H1 (cell line): Measurements from ENCODE around the gene ERCC1. TPM values are rescaled to one million over a fixed set of nuclear protein-coding genes. Genes with fewer than 3 reads are reported as not detected.
A peak's percentile ranks its signal among the peaks of the same experiment; 100 is the strongest.

Source experiments
- CTCF ChIA-PET: fragments of 300-600 bp; sonication (Branson Sonifier 250); formaldehyde crosslinking; loops from one replicate; lab custom pipeline; 2021; ENCODE audit not compliant: partially characterized antibody; lab: Charles Lee
- POLR2A ChIA-PET: fragments of 300-600 bp; sonication (Branson Sonifier 250); formaldehyde crosslinking; loops from one replicate; lab custom pipeline; 2021; ENCODE audit warnings: inconsistent platforms; ENCODE audit not compliant: partially characterized antibody; lab: Charles Lee
- DNase-seq, 2 experiments: peaks; one replicate each; pipeline versions ENCODE4 v3.0.0 to v3.0.0-alpha.2; 2010 to 2022; ENCODE audit warnings: low spot score in 2 of 2, low read depth in 1 of 2, mixed read lengths in 1 of 2
- FAIRE-seq: peaks from 2 replicates; lab custom pipeline; 2011; peaks lifted over from hg19 to GRCh38; lab: Jason Lieb, UNC
- H2AFZ ChIP-seq: 2 replicates; pipeline ENCODE4 v1.8.1; 2012; ENCODE audit warnings: low read length, inconsistent platforms
- H2AK5ac ChIP-seq: 2 replicates; pipeline ENCODE4 v1.6.1; 2013; ENCODE audit warnings: low read depth, low read length
- H2BK120ac ChIP-seq: replicated peaks from 2 replicates; pipeline ENCODE3; 2013; ENCODE audit warnings: low read depth, low read length, inconsistent platforms
- H2BK12ac ChIP-seq: 2 replicates; pipeline ENCODE4 v1.6.1; 2013; ENCODE audit warnings: low read depth, low read length
- H2BK15ac ChIP-seq: 2 replicates; pipeline ENCODE4 v1.6.1; 2013; ENCODE audit warnings: low read length
- H2BK20ac ChIP-seq: 2 replicates; pipeline ENCODE4 v1.6.1; 2013; ENCODE audit warnings: low read length
- H2BK5ac ChIP-seq: 2 replicates; pipeline ENCODE4 v1.6.1; 2013; ENCODE audit warnings: low read depth, low read length
- H3K14ac ChIP-seq: 2 replicates; pipeline ENCODE4 v1.6.1; 2013; ENCODE audit warnings: inconsistent platforms; ENCODE audit not compliant: insufficient read length
- H3K18ac ChIP-seq: 2 replicates; pipeline ENCODE4 v1.6.1; 2013; ENCODE audit warnings: low read length; ENCODE audit errors: extremely low read depth
- H3K23ac ChIP-seq: 2 replicates; pipeline ENCODE4 v1.6.1; 2013; ENCODE audit warnings: inconsistent platforms; ENCODE audit not compliant: insufficient read length
- H3K23me2 ChIP-seq: 2 replicates; pipeline ENCODE4 v1.6.1; 2013; ENCODE audit warnings: low read depth, low read length
- H3K27ac ChIP-seq: 2 replicates; pipeline ENCODE4 v1.6.1; 2011; ENCODE audit warnings: low read depth, low read length, inconsistent platforms
- H3K27me3 ChIP-seq, 4 experiments: replicated peaks in 1 of 4; 1 replicate in 1 of 4; 2 replicates in 3 of 4; pipeline versions ENCODE4 v1.6.1 to v1.8.1; 2011 to 2013; ENCODE audit warnings: low read length in 3 of 4, mild to moderate bottlenecking in 3 of 4, inconsistent platforms in 2 of 4, mixed read lengths in 2 of 4, moderate library complexity in 1 of 4; ENCODE audit not compliant: control insufficient read depth in 3 of 4, insufficient read depth in 3 of 4; ENCODE audit errors: extremely low read depth in 1 of 4
- H3K36me3 ChIP-seq, 4 experiments: 2 replicates each; pipeline versions ENCODE4 v1.6.1 to v1.8.1; 2011 to 2013; ENCODE audit warnings: mild to moderate bottlenecking in 4 of 4, low read length in 3 of 4, moderate library complexity in 2 of 4, control low read depth in 1 of 4, inconsistent platforms in 1 of 4; ENCODE audit not compliant: insufficient read depth in 4 of 4, control insufficient read depth in 2 of 4
- H3K4ac ChIP-seq: replicated peaks from 2 replicates; pipeline ENCODE3; 2013; ENCODE audit warnings: low read length, low read depth, mixed read lengths, inconsistent platforms; ENCODE audit not compliant: insufficient read length
- H3K4me1 ChIP-seq, 4 experiments: replicated peaks in 1 of 4; 1 replicate in 1 of 4; 2 replicates in 3 of 4; pipeline versions ENCODE4 v1.6.1 to v1.8.1; 2011 to 2013; ENCODE audit warnings: low read length in 3 of 4, inconsistent platforms in 2 of 4, mixed read lengths in 1 of 4; ENCODE audit not compliant: insufficient read depth in 4 of 4, control insufficient read depth in 3 of 4
- H3K4me2 ChIP-seq, 2 experiments: 2 replicates each; pipeline versions ENCODE4 v1.6.1 to v1.8.1; 2011 to 2013; ENCODE audit warnings: low read depth in 2 of 2, low read length in 2 of 2, control low read depth in 1 of 2, inconsistent platforms in 1 of 2, mild to moderate bottlenecking in 1 of 2; ENCODE audit not compliant: insufficient read depth in 1 of 2
- H3K4me3 ChIP-seq, 4 experiments: fragments of 200-600, 300-600 bp in 1 of 4; sonication (generic), shearing (Covaris generic), sonication (Bioruptor Twin) in 1 of 4; 2 replicates each; pipeline versions ENCODE4 v1.5.1 to v1.8.1; 2011 to 2016; ENCODE audit warnings: low read length in 4 of 4, low read depth in 3 of 4, control low read depth in 2 of 4, inconsistent platforms in 2 of 4, mild to moderate bottlenecking in 2 of 4, mixed read lengths in 1 of 4, moderate library complexity in 1 of 4; ENCODE audit not compliant: insufficient read depth in 2 of 4; ENCODE audit errors: extremely low read depth in 1 of 4
- H3K56ac ChIP-seq: replicated peaks from 2 replicates; pipeline ENCODE3; 2013; ENCODE audit warnings: low read depth, mild to moderate bottlenecking, mixed read lengths, low read length, inconsistent platforms; ENCODE audit not compliant: insufficient read length
- H3K79me1 ChIP-seq: 2 replicates; pipeline ENCODE4 v1.6.1; 2013; ENCODE audit warnings: low read depth, low read length, control low read depth
- H3K79me2 ChIP-seq, 2 experiments: 2 replicates each; pipeline versions ENCODE4 v1.6.1 to v1.8.1; 2012 to 2013; ENCODE audit warnings: low read length in 2 of 2, mild to moderate bottlenecking in 2 of 2, inconsistent platforms in 1 of 2; ENCODE audit not compliant: insufficient read depth in 2 of 2, control insufficient read depth in 1 of 2
- H3K9ac ChIP-seq, 4 experiments: replicated peaks in 1 of 4; 1 replicate in 1 of 4; 2 replicates in 3 of 4; pipeline versions ENCODE4 v1.6.1 to v1.8.1; 2011 to 2013; ENCODE audit warnings: low read depth in 3 of 4, low read length in 3 of 4, control low read depth in 2 of 4, mild to moderate bottlenecking in 2 of 4, moderate library complexity in 2 of 4, inconsistent platforms in 1 of 4; ENCODE audit errors: extremely low read depth in 1 of 4
- H3K9me3 ChIP-seq, 2 experiments: 2 replicates each; pipeline versions ENCODE4 v1.6.1 to v1.8.1; 2012 to 2013; ENCODE audit warnings: mild to moderate bottlenecking in 2 of 2, moderate library complexity in 2 of 2, control low read depth in 1 of 2, inconsistent platforms in 1 of 2, low read depth in 1 of 2, low read length in 1 of 2, mixed read lengths in 1 of 2; ENCODE audit not compliant: insufficient read depth in 2 of 2
- H4K20me1 ChIP-seq, 2 experiments: replicated peaks in 1 of 2; 2 replicates each; pipeline versions ENCODE3 to v1.8.1; 2011 to 2013; ENCODE audit warnings: inconsistent platforms in 2 of 2, low read length in 2 of 2, mild to moderate bottlenecking in 1 of 2; ENCODE audit not compliant: insufficient read depth in 2 of 2, control insufficient read depth in 1 of 2
- H4K5ac ChIP-seq: 2 replicates; pipeline ENCODE4 v1.6.1; 2013; ENCODE audit warnings: low read length, low read depth, mixed read lengths, inconsistent platforms; ENCODE audit not compliant: insufficient read length
- H4K8ac ChIP-seq: 2 replicates; pipeline ENCODE4 v1.8.0; 2013; ENCODE audit warnings: mild to moderate bottlenecking, moderate library complexity, low read length, inconsistent platforms; ENCODE audit not compliant: insufficient read depth; ENCODE audit errors: extremely low read depth
- H4K91ac ChIP-seq: replicated peaks from 2 replicates; pipeline ENCODE3; 2013; ENCODE audit warnings: low read length, mixed read lengths, inconsistent platforms; ENCODE audit not compliant: insufficient read length
- CTBP2 ChIP-seq: IDR thresholded peaks from 2 replicates; pipeline ENCODE4 v1.7.0; 2011; ENCODE audit warnings: borderline replicate concordance, mild to moderate bottlenecking, moderate library complexity, mixed read lengths, low read length; ENCODE audit not compliant: insufficient read depth, insufficient read length
- KDM1A ChIP-seq: fragments of 200-600, 300-600 bp; sonication (generic); IDR thresholded peaks from 2 replicates; pipeline ENCODE4 v1.7.1; 2016; ENCODE audit warnings: mild to moderate bottlenecking, low read length, borderline replicate concordance
- WGBS, 2 experiments: shearing (Covaris generic) in 1 of 2; methylation state at CpG; one replicate each; pipeline versions ENCODE4 v1.1.6 to v1.1.7; 2013 to 2015; ENCODE audit warnings: low lambda C conversion rate in 2 of 2, mixed read lengths in 2 of 2, inconsistent platforms in 1 of 2, low coverage in 1 of 2, missing lambda C conversion rate in 1 of 2; ENCODE audit not compliant: insufficient replicate concordance in 2 of 2, insufficient coverage in 1 of 2, insufficient read length in 1 of 2; ENCODE audit errors: extremely low coverage in 1 of 2, missing lambda C conversion rate in 1 of 2; 5-methylcytosine and 5-hydroxymethylcytosine counted together
- polyA plus RNA-seq, 7 experiments: library from polyadenylated mRNA; depleted of rRNA in 3 of 7; stranded (reverse) in 5 of 7; unstranded in 2 of 7; fragments of >200 nt in 5 of 7; fragments of 200-250 nt in 2 of 7; gene quantifications; 1 replicate in 5 of 7; 2 replicates in 1 of 7; 4 replicates in 1 of 7; pipeline versions ENCODE4 v1.2.1 to v1.2.3, GENCODE V29; 2011 to 2013; ENCODE audit warnings: missing spikeins in 2 of 7, mixed read lengths in 2 of 7
- total RNA-seq: library from RNA; stranded (reverse); fragmentation: NEBNext Ultra II Directional; extraction: Animal tissue kit (Norgen Biotek cat#: 25700); gene quantifications from 2 replicates; pipeline ENCODE4 v1.2.1, GENCODE V29; 2021

ERCC1 gene
- total and polyA plus RNA-seq, 2 of the 8 experiments (the other 6 are each of a cell fraction or from before 2014, with no cell fraction given), result 44.7 to 94.2 TPM

DNA sequence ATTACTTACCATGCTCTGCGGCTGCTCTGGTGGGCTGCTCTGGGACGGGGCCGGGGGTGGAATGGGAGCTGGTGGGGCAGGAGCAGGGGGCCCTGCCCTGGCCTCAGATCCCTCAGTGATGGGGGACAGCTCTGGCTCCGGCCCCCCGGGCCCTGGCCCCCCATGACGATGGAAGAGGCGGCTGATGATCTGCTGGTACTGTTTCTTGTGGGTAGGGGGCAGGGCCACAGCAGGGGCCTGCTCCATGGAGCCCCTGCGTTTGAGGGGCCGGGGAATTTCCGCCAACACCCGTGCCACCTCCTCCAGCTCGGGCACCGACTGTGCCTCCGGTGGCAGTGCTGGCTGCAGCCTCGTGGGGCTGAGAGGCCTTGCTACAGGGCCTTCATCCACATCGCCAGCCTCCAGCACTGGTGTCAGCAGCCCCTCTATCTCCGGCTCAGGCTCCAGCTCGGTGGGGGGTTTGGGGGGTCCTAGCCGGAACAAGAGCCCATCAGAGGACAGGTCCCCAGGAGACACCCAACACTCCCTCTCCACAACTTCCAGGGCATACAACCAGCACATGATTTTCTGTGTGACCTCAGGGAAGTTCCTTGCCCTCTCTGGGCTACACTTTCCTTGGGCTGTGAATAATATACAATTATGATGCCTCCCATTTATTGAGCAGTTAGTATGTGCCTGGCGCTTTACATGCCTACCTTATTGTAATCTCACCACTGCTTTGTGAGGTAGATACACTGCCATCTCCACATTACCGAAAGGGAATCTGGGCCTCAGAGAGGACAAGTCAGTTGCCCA is 31.6 kb downstream of the ERCC1 start:
- Histone ChIP-seq H3K18ac (no peak overlapping the region), H3K27ac (peak overlapping the region; percentile 23; the same call in 1 of the 2 replicates), H2BK20ac (no peak overlapping the region), H3K23me2 (peaks cover 13% of the 10 kb centered on the region), H3K36me3 (peaks cover 0 to 6% (median 0%) of the 10 kb centered on the region in 4 experiments; a peak in 1 of 8 replicates), H3K27me3 (peaks cover 10 to 17% (median 12%) of the 10 kb centered on the region in 4 experiments), H3K9ac (no peak overlapping the region), H2BK15ac (no peak overlapping the region), H3K4me1 (peaks cover 2 to 8% (median 4%) of the 10 kb centered on the region in 4 experiments; a peak in 6 of 7 replicates), H2BK5ac (no peak overlapping the region), H3K79me1 (no peaks in the 10 kb centered on the region), H3K9me3 (no peaks in the 10 kb centered on the region), H3K4me3 (no peak overlapping the region), H3K79me2 (no peaks in the 10 kb centered on the region), H4K91ac (no peak overlapping the region), H4K20me1 (no peaks in the 10 kb centered on the region), H3K56ac (no peak overlapping the region), H2AK5ac (no peak overlapping the region), H3K14ac (no peak overlapping the region), H4K8ac (no peak overlapping the region), H3K23ac (no peak overlapping the region), H2AFZ (no peak overlapping the region), H3K4ac (no peak overlapping the region), H2BK120ac (no peak overlapping the region), H3K4me2 (no peak overlapping the region), H4K5ac (no peak overlapping the region), H2BK12ac (no peak overlapping the region)
- ChIA-PET CTCF (interaction anchor here (0.8 to 4.1 kb wide), 4 partner anchors 9 to 94 kb away, joined by 3 to 22 read pairs (median 4); partner anchors contain the start of gene PPP1R13L), POLR2A (interaction anchor here (0.9 to 2.7 kb wide), 6 partner anchors 8 to 285 kb away, joined by 3 to 12 read pairs (median 4); partner anchors contain the start of gene PPP1R13L)
- TF ChIP-seq KDM1A (peak; percentile 40; the same call in 1 of the 2 replicates), CTBP2 (no peak)
- DNase-seq, result no peak
- FAIRE-seq, result no peak
- WGBS, 2 experiments, result 86% methylated on average over 17 of the region's 21 CpGs; no CpG with 5 or more reads in 1 of the 2 experiments
